ENCODE data around the gene TMEM131L.
"Not testable (repeated sequence)": the region's sequence is repeated elsewhere in the genome, so short reads cannot be mapped to it uniquely, and the experiment has no call there.

The TMEM131L gene

GRCh38 chr4:153538487-153539357 lies 72.6 kb downstream of the TMEM131L start:
- Histone ChIP-seq H3K27me3 (ENCODE audit: insufficient read depth, low read length) (no peaks in the 10 kb centered on the region), H3K9ac (ENCODE audit: low read depth, low read length) (no peak overlapping the region), H3K9me3 (ENCODE audit: insufficient read depth, low read depth, low read length) (no peaks in the 10 kb centered on the region), H3K36me3 (ENCODE audit: insufficient read depth, low read length) (no peaks in the 10 kb centered on the region), H3K4me1 (ENCODE audit: insufficient read depth, low read length) (peaks cover 57% of the 10 kb centered on the region), H3K4me3 (ENCODE audit: low read length) (no peak overlapping the region), H3K27ac (ENCODE audit: low read depth, low read length) (no peak overlapping the region)
- 79% methylated on average over 17 of the region's 17 CpGs for WGBS

GRCh38 chr4:153539422-153539821 lies 73.3 kb downstream of the TMEM131L start:
- H3K36me3 ChIP-seq (ENCODE audit: insufficient read depth, low read length): no peaks in the 10 kb centered on the region
- no peak overlapping the region for H3K27ac ChIP-seq (ENCODE audit: low read depth, low read length)
- H3K9me3 ChIP-seq (ENCODE audit: insufficient read depth, low read depth, low read length): no peaks in the 10 kb centered on the region
- no peak overlapping the region for H3K9ac ChIP-seq (ENCODE audit: low read depth, low read length)
- peaks cover 56% of the 10 kb centered on the region for H3K4me1 ChIP-seq (ENCODE audit: insufficient read depth, low read length)
- no peaks in the 10 kb centered on the region for H3K27me3 ChIP-seq (ENCODE audit: insufficient read depth, low read length)
- WGBS: 81% methylated on average over 3 of the region's 3 CpGs
- H3K4me3 ChIP-seq (ENCODE audit: low read length): no peak overlapping the region

DNA sequence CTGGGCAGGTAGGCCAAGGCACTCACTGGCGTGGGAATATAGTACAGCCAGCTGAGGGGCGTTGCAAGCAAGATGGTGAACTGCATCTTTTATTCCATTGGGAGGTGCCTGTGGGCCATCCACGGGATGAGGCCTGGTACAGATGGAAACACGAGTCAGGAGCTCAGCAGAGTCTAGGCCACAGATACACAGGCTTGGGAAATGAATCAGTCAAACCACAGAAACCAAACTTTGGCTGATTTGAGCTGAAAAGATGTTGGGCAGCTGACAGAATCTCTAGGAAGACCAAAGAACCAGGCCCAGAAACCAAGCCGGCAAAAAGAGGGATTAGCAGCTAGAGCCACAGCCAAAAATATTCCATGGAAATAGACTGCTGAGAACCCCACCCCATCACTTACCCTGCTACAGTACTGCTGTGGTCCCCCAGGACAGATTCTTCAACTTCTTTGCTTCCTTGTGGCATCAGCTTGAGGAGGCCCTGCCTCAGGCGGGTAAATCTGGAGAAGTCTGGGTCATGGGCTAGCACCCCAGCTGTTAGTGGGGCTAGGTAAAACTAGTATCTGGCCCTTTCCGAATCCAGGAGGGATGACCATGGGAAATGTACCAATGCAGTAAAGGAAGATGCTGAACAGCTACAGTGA lies 75.4 kb downstream of the TMEM131L start:
- no peaks in the 10 kb centered on the region for H3K27me3 ChIP-seq (ENCODE audit: insufficient read depth, low read length)
- no peak overlapping the region for H3K9ac ChIP-seq (ENCODE audit: low read depth, low read length)
- peaks cover 36% of the 10 kb centered on the region for H3K4me1 ChIP-seq (ENCODE audit: insufficient read depth, low read length)
- H3K4me3 ChIP-seq (ENCODE audit: low read length): no peak overlapping the region
- WGBS: 93% methylated on average over 7 of the region's 7 CpGs
- no peaks in the 10 kb centered on the region for H3K9me3 ChIP-seq (ENCODE audit: insufficient read depth, low read depth, low read length)
- no peak overlapping the region for H3K27ac ChIP-seq (ENCODE audit: low read depth, low read length)
- no peaks in the 10 kb centered on the region for H3K36me3 ChIP-seq (ENCODE audit: insufficient read depth, low read length)

- Histone ChIP-seq H3K27me3 (ENCODE audit: insufficient read depth, low read length) (no peaks in the 10 kb centered on the region), H3K9me3 (ENCODE audit: insufficient read depth, low read depth, low read length) (no peaks in the 10 kb centered on the region), H3K36me3 (ENCODE audit: insufficient read depth, low read length) (no peaks in the 10 kb centered on the region), H3K9ac (ENCODE audit: low read depth, low read length) (no peak overlapping the region), H3K27ac (ENCODE audit: low read depth, low read length) (no peak overlapping the region), H3K4me1 (ENCODE audit: insufficient read depth, low read length) (peaks cover 34% of the 10 kb centered on the region), H3K4me3 (ENCODE audit: low read length) (no peak overlapping the region)
- 85% methylated on average over 6 of the region's 6 CpGs for WGBS
Measured at GRCh38 chr4:153542131-153542530, 76.0 kb downstream of the TMEM131L start.

DNA sequence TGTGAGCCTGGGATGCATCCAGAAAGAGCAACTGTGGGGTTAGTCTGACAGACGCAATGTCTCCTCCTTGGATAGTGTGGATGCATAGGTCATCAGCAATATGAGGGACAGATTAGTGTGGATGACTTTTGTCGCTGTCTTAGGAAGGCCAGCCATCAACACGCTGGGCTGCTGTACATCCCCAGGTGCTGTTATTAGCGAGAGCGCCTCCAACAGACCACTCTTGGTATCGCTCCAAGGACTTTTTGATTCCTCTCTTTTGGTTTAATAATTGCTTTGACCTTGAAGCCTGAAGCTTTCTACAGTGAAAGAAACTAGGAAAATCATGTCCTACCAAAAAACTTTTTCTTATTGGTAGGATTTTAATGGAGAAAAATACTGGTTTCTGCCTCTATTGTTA lies 76.7 kb downstream of the TMEM131L start:
- Histone ChIP-seq H3K4me3 (ENCODE audit: low read length) (no peak overlapping the region), H3K4me1 (ENCODE audit: insufficient read depth, low read length) (peaks cover 29% of the 10 kb centered on the region), H3K9ac (ENCODE audit: low read depth, low read length) (no peak overlapping the region), H3K27me3 (ENCODE audit: insufficient read depth, low read length) (no peaks in the 10 kb centered on the region), H3K36me3 (ENCODE audit: insufficient read depth, low read length) (no peaks in the 10 kb centered on the region), H3K27ac (ENCODE audit: low read depth, low read length) (no peak overlapping the region), H3K9me3 (ENCODE audit: insufficient read depth, low read depth, low read length) (no peaks in the 10 kb centered on the region)
- WGBS: 90% methylated on average over 6 of the region's 6 CpGs

DNA sequence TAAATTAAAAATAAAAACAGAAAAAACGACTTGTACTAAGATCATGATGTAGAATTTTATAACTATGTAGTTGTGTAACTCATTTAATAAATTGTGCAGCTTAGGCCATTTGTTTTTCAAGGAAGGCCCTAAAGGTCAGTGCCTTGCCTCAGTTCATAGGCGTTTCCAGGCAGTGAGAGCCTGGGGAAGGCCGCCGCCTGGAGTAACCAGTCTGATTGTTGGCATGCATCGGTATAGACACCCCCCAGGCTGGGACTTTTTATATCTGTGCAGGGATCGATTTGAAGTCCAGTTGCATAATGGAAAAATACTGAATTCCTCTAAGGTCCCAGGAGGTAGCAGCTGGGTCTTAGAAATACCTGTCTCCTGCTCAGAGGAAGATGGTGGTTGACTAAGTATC lies 77.2 kb downstream of the TMEM131L start:
- Histone ChIP-seq H3K9me3 (ENCODE audit: insufficient read depth, low read depth, low read length) (no peaks in the 10 kb centered on the region), H3K27me3 (ENCODE audit: insufficient read depth, low read length) (no peaks in the 10 kb centered on the region), H3K4me3 (ENCODE audit: low read length) (no peak overlapping the region), H3K36me3 (ENCODE audit: insufficient read depth, low read length) (no peaks in the 10 kb centered on the region), H3K9ac (ENCODE audit: low read depth, low read length) (no peak overlapping the region), H3K4me1 (ENCODE audit: insufficient read depth, low read length) (peaks cover 25% of the 10 kb centered on the region), H3K27ac (ENCODE audit: low read depth, low read length) (no peak overlapping the region)
- 94% methylated on average over 6 of the region's 6 CpGs for WGBS

DNA sequence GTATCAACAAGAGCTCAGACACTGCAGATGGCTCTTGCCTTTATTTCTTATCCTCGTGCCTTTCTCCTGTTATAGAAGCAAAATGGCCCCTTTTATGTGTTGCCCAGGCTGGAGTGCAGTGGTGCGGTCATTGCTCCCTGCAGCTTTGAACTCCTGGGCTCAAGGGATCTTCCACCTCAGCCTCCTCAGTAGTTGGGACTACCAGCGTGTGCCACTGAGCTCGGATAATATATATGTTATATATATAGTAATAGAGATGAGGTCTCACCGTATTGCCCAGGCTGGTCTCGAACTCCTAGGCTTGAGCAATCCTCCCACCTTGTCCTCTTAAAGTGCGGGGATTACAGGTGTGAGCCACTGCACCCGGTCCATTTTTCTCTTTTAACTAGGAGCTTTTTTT lies 79.7 kb downstream of the TMEM131L start:
- H3K27me3 ChIP-seq (ENCODE audit: insufficient read depth, low read length): no peaks in the 10 kb centered on the region

DNA sequence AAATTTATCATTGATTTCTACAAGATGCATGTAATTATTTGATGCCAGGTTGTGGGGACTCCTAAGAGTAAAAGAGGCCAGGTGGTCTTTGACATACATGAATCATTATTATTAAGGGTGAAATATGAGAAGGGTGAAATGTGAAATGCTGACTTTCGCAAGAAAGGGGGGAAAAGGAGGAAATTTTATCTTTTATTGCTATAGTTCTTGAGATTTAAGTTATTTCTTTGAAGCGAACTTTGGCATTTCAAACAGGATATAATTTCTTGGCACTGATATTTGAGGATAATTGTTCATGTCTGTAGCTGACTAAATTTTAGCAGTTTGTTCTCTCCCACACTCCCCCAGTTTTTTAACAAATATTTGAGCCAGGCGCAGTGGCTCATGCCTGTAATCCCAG lies 80.1 kb downstream of the TMEM131L start:
- H3K9ac ChIP-seq (ENCODE audit: low read depth, low read length): no peak overlapping the region
- no peaks in the 10 kb centered on the region for H3K9me3 ChIP-seq (ENCODE audit: insufficient read depth, low read depth, low read length)
- H3K27me3 ChIP-seq (ENCODE audit: insufficient read depth, low read length): no peaks in the 10 kb centered on the region
- no peak overlapping the region for H3K4me3 ChIP-seq (ENCODE audit: low read length)
- H3K27ac ChIP-seq (ENCODE audit: low read depth, low read length): no peak overlapping the region
- WGBS: 95% methylated on average over 3 of the region's 3 CpGs
- H3K4me1 ChIP-seq (ENCODE audit: insufficient read depth, low read length): peaks cover 13% of the 10 kb centered on the region; the same call in 1 of the 2 replicates
- H3K36me3 ChIP-seq (ENCODE audit: insufficient read depth, low read length): no peaks in the 10 kb centered on the region

More for the DNA sequence above, 79.7 kb downstream of the TMEM131L start:
- no peak overlapping the region for H3K4me3 ChIP-seq (ENCODE audit: low read length)
- H3K36me3 ChIP-seq (ENCODE audit: insufficient read depth, low read length): no peaks in the 10 kb centered on the region
- H3K9me3 ChIP-seq (ENCODE audit: insufficient read depth, low read depth, low read length): no peaks in the 10 kb centered on the region
- peaks cover 13% of the 10 kb centered on the region; the same call in 1 of the 2 replicates for H3K4me1 ChIP-seq (ENCODE audit: insufficient read depth, low read length)
- 91% methylated on average over 6 of the region's 8 CpGs for WGBS
- no peak overlapping the region for H3K27ac ChIP-seq (ENCODE audit: low read depth, low read length)
- H3K9ac ChIP-seq (ENCODE audit: low read depth, low read length): no peak overlapping the region

GRCh38 chr4:153547520-153547919 lies 81.4 kb downstream of the TMEM131L start:
- H3K27me3 ChIP-seq (ENCODE audit: insufficient read depth, low read length): no peaks in the 10 kb centered on the region
- no peak overlapping the region for H3K27ac ChIP-seq (ENCODE audit: low read depth, low read length)
- H3K4me1 ChIP-seq (ENCODE audit: insufficient read depth, low read length): peaks cover 13% of the 10 kb centered on the region; the same call in 1 of the 2 replicates
- H3K36me3 ChIP-seq (ENCODE audit: insufficient read depth, low read length): no peaks in the 10 kb centered on the region
- H3K4me3 ChIP-seq (ENCODE audit: low read length): no peak overlapping the region
- H3K9ac ChIP-seq (ENCODE audit: low read depth, low read length): no peak overlapping the region
- 96% methylated on average over 5 of the region's 5 CpGs for WGBS
- no peaks in the 10 kb centered on the region for H3K9me3 ChIP-seq (ENCODE audit: insufficient read depth, low read depth, low read length)

GRCh38 chr4:153548907-153549306 lies 82.7 kb downstream of the TMEM131L start:
- H3K4me3 ChIP-seq (ENCODE audit: low read length); H3K4me1 ChIP-seq (ENCODE audit: insufficient read depth, low read length): not testable (repeated sequence)

DNA sequence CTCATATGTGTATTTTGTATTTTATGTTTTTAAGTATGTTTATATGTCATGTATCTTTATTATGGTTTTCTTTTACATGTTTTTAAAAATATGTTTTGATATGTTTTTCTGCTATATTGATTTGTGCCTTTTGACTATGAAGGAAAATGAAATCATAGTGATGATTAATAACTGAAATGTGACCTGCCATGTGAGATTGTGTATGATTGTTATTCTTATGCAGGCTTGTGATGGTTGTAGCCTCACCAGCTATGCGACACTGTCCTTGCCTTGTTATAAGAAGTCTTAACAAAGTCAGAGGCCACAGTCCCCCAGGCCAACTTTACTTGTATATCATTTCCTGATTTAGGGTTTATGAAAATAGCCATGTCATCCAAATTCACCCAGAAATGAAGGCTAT lies 83.2 kb downstream of the TMEM131L start:
- 88% methylated on average over 1 of the region's 1 CpG for WGBS
- H3K9ac ChIP-seq (ENCODE audit: low read depth, low read length): no peak overlapping the region
- H3K4me3 ChIP-seq (ENCODE audit: low read length): no peak overlapping the region
- no peaks in the 10 kb centered on the region for H3K4me1 ChIP-seq (ENCODE audit: insufficient read depth, low read length)
- H3K27ac ChIP-seq (ENCODE audit: low read depth, low read length): no peak overlapping the region
- no peaks in the 10 kb centered on the region for H3K27me3 ChIP-seq (ENCODE audit: insufficient read depth, low read length)
- H3K36me3 ChIP-seq (ENCODE audit: insufficient read depth, low read length): no peaks in the 10 kb centered on the region
- no peaks in the 10 kb centered on the region for H3K9me3 ChIP-seq (ENCODE audit: insufficient read depth, low read depth, low read length)

More at GRCh38 chr4:153548907-153549306, 82.7 kb downstream of the TMEM131L start:
- 88% methylated on average over 3 of the region's 3 CpGs for WGBS
- not testable (repeated sequence) for H3K36me3 ChIP-seq (ENCODE audit: insufficient read depth, low read length); H3K27ac ChIP-seq (ENCODE audit: low read depth, low read length); H3K9me3 ChIP-seq (ENCODE audit: insufficient read depth, low read depth, low read length); H3K27me3 ChIP-seq (ENCODE audit: insufficient read depth, low read length); H3K9ac ChIP-seq (ENCODE audit: low read depth, low read length)

All from HUES64 (cell line).